ENCODE results near the gene FPR3.

- no peak for TF ChIP-seq MAFK (IDR thresholded peaks at IDR 0.05; ENCODE audit: low read length)
- TF ChIP-seq, protein P1, sequence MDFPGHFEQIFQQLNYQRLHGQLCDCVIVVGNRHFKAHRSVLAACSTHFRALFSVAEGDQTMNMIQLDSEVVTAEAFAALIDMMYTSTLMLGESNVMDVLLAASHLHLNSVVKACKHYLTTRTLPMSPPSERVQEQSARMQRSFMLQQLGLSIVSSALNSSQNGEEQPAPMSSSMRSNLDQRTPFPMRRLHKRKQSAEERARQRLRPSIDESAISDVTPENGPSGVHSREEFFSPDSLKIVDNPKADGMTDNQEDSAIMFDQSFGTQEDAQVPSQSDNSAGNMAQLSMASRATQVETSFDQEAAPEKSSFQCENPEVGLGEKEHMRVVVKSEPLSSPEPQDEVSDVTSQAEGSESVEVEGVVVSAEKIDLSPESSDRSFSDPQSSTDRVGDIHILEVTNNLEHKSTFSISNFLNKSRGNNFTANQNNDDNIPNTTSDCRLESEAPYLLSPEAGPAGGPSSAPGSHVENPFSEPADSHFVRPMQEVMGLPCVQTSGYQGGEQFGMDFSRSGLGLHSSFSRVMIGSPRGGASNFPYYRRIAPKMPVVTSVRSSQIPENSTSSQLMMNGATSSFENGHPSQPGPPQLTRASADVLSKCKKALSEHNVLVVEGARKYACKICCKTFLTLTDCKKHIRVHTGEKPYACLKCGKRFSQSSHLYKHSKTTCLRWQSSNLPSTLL (IDR thresholded peaks at IDR 0.05) = no peak
These were observed 14.7 kb upstream of the FPR3 start for GRCh38 chr19:51780270-51780669.
